HL-60 (cell line): ENCODE data around the gene E2F2.
"Not testable (repeated sequence)": the region's sequence is repeated elsewhere in the genome, so short reads cannot be mapped to it uniquely, and the experiment has no call there.

Experiments used
- DNase-seq, 2 experiments: peaks; one replicate each; pipeline ENCODE4 v3.0.0-alpha.2; 2010 to 2020; ENCODE audit warnings: low read depth in 1 of 2, low spot score in 1 of 2
- H3K27ac ChIP-seq: fragments of 250-450 bp; sonication (Bioruptor Pico); replicated peaks from 2 replicates; pipeline ENCODE4 v1.5.1; 2020; ENCODE audit warnings: mild to moderate bottlenecking, moderate library complexity
- H3K27me3 ChIP-seq: fragments of 250-450 bp; sonication (Bioruptor Pico); 2 replicates; pipeline ENCODE4 v1.5.1; 2021; ENCODE audit warnings: mild to moderate bottlenecking, moderate library complexity; ENCODE audit not compliant: insufficient read depth, poor library complexity, severe bottlenecking
- H3K4me3 ChIP-seq: replicated peaks from 2 replicates; pipeline ENCODE4 v1.5.1; 2011; ENCODE audit warnings: mild to moderate bottlenecking, control low read depth, low read length; ENCODE audit not compliant: insufficient read depth
- GABPA ChIP-seq: IDR thresholded peaks from 2 replicates; pipeline ENCODE4 v1.6.1; 2012; ENCODE audit warnings: low read depth
- POLR2AphosphoS5 ChIP-seq: IDR thresholded peaks from 2 replicates; pipeline ENCODE4 v1.6.1; 2012; ENCODE audit warnings: low read depth
- REST ChIP-seq: IDR thresholded peaks from 2 replicates; pipeline ENCODE4 v1.6.1; 2012; ENCODE audit warnings: low read depth; ENCODE audit not compliant: insufficient replicate concordance
- SPI1 ChIP-seq: IDR thresholded peaks from 2 replicates; pipeline ENCODE4 v1.6.1; 2012; ENCODE audit warnings: low read depth, mild to moderate bottlenecking, borderline replicate concordance
- TF ChIP-seq, protein P1 (sequence below): IDR thresholded peaks from one replicate; pipeline ENCODE4 v1.5.1; 2011; ENCODE audit warnings: low read length, control low read depth, inconsistent platforms; ENCODE audit not compliant: insufficient read depth

The E2F2 gene

GRCh38 chr1:23509896-23510295, 21.1 kb downstream of the E2F2 start:
- no peak overlapping the region for H3K4me3 ChIP-seq
- no peaks in the 10 kb centered on the region for H3K27me3 ChIP-seq
- H3K27ac ChIP-seq: no peak overlapping the region
- TF ChIP-seq SPI1: no peak
- no peak for TF ChIP-seq REST
- no peak for TF ChIP-seq GABPA
- TF ChIP-seq, protein P1, sequence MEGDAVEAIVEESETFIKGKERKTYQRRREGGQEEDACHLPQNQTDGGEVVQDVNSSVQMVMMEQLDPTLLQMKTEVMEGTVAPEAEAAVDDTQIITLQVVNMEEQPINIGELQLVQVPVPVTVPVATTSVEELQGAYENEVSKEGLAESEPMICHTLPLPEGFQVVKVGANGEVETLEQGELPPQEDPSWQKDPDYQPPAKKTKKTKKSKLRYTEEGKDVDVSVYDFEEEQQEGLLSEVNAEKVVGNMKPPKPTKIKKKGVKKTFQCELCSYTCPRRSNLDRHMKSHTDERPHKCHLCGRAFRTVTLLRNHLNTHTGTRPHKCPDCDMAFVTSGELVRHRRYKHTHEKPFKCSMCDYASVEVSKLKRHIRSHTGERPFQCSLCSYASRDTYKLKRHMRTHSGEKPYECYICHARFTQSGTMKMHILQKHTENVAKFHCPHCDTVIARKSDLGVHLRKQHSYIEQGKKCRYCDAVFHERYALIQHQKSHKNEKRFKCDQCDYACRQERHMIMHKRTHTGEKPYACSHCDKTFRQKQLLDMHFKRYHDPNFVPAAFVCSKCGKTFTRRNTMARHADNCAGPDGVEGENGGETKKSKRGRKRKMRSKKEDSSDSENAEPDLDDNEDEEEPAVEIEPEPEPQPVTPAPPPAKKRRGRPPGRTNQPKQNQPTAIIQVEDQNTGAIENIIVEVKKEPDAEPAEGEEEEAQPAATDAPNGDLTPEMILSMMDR: no peak
- TF ChIP-seq POLR2AphosphoS5: no peak
- DNase-seq: no peak

GRCh38 chr1:23506376-23507107, 24.5 kb downstream of the E2F2 start:
- no peak overlapping the region for H3K4me3 ChIP-seq
- H3K27ac ChIP-seq: no peak overlapping the region
- H3K27me3 ChIP-seq: no peaks in the 10 kb centered on the region
- DNase-seq: no peak
- no peak for TF ChIP-seq POLR2AphosphoS5
- no peak for TF ChIP-seq SPI1
- no peak for TF ChIP-seq GABPA
- TF ChIP-seq, protein P1: no peak
- TF ChIP-seq REST: no peak

GRCh38 chr1:23505851-23506250, 25.2 kb downstream of the E2F2 start:
- H3K4me3 ChIP-seq: no peak overlapping the region
- TF ChIP-seq SPI1 (no peak), REST (no peak), POLR2AphosphoS5 (no peak), GABPA (no peak)
- TF ChIP-seq, protein P1: no peak
- H3K27me3 ChIP-seq: no peaks in the 10 kb centered on the region
- no peak for DNase-seq
- no peak overlapping the region for H3K27ac ChIP-seq

DNA sequence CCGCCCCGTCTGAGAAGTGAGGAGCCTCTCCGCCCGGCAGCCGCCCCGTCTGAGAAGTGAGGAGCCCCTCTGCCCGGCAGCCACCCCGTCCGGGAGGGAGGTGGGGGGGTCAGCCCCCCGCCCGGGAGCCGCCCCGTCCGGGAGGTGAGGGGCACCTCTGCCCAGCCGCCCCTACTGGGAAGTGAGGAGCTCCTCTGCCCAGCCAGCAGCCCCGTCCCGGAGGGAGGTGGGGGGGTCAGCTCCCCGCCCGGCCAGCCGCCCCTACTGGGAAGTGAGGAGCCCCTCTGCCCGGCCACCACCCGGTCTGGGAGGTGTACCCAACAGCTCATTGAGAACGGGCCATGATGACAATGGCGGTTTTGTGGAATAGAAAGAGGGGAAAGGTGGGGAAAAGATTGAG, 26.9 kb downstream of the E2F2 start:
- not testable (repeated sequence) for H3K27me3 ChIP-seq, H3K4me3 ChIP-seq, DNase-seq, H3K27ac ChIP-seq
